ENCODE results near the gene TEX29. TPM values are rescaled to one million over a fixed set of nuclear protein-coding genes. Genes with fewer than 3 reads are reported as not detected.

Gene TEX29
- total RNA-seq, 1 experiment from 2014 or later, result not detected

DNA sequence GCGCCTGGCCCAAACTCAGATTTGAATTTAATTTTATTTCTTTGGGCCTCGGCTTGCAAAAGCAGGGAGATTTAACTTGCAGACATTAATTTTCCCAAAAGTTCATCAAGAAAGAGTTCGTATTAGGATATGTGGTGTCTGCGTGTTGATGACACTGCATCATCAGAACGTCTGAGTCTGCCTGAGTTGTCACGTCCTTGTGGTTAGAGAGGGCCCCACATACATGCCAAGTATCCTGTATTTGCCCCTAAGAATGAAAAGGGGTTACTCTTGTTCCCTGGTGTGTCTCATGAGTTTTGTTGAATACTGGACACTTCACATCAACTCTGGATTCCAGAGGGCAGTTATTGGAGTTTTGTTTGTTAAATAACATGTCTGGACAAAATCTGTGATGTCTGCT is 5.6 kb upstream of the TEX29 start:
- no peak overlapping the region for H3K27ac Mint-ChIP-seq (ENCODE audit: low read depth, unreplicated experiment)
- peaks cover 12% of the 10 kb centered on the region for H3K36me3 Mint-ChIP-seq (ENCODE audit: insufficient read depth, unreplicated experiment)
- TF ChIP-seq, protein P1, sequence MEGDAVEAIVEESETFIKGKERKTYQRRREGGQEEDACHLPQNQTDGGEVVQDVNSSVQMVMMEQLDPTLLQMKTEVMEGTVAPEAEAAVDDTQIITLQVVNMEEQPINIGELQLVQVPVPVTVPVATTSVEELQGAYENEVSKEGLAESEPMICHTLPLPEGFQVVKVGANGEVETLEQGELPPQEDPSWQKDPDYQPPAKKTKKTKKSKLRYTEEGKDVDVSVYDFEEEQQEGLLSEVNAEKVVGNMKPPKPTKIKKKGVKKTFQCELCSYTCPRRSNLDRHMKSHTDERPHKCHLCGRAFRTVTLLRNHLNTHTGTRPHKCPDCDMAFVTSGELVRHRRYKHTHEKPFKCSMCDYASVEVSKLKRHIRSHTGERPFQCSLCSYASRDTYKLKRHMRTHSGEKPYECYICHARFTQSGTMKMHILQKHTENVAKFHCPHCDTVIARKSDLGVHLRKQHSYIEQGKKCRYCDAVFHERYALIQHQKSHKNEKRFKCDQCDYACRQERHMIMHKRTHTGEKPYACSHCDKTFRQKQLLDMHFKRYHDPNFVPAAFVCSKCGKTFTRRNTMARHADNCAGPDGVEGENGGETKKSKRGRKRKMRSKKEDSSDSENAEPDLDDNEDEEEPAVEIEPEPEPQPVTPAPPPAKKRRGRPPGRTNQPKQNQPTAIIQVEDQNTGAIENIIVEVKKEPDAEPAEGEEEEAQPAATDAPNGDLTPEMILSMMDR (IDR thresholded peaks at IDR 0.05; ENCODE audit: unreplicated experiment), result no peak
- intact Hi-C loops (cut with micrococcal nuclease), result no loop called here
- no peak overlapping the region for H3K4me3 Mint-ChIP-seq (ENCODE audit: unreplicated experiment)
- H3K27me3 Mint-ChIP-seq (ENCODE audit: insufficient read depth, unreplicated experiment), result no peaks in the 10 kb centered on the region
- peaks cover 17% of the 10 kb centered on the region for H3K9me3 Mint-ChIP-seq (ENCODE audit: unreplicated experiment)
- DNase-seq (ENCODE audit: unreplicated experiment), result no peak
- ChIA-PET CTCF (no interaction called here), POLR2A (no interaction called here)
- no peaks in the 10 kb centered on the region for H3K4me1 Mint-ChIP-seq (ENCODE audit: insufficient read depth, unreplicated experiment)
- no TSS peak for BruUV-seq (replicated peaks)

DNA sequence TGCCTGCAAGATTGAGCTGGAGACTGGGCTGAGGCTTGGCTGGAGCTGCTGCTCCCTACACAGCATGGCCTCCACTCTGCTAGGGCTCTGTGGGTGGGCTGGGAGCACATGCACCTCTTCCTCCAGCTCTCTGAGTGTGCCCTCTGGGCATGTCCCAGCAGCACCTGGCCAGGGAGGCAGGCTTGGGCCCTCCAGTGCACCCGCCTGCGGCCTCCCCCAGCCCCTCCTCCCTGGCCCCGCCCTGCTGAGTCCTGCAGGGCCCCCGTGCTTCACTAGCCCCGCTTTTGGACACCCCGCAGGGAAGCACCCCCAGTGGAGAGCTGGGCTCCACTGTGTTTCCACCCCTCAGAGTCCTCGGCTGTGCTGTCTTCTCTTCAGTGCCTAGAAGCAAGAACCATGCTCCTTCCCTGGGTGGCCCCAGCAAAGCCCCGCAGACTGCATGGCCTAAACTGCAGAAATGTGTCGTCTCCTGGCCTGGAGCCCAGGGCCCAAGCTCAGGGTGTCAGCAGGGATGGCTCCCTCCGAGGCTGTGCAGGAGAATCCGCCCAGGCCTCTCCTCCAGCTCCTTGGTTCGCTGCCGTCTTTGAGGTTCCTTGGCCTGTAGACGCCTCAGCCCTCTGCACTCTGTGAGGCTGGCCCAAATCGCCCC is 5.0 kb upstream of the TEX29 start:
- H3K4me1 Mint-ChIP-seq (ENCODE audit: insufficient read depth, unreplicated experiment), result no peaks in the 10 kb centered on the region
- no peaks in the 10 kb centered on the region for H3K27me3 Mint-ChIP-seq (ENCODE audit: insufficient read depth, unreplicated experiment)
- DNase-seq (ENCODE audit: unreplicated experiment), result no peak
- H3K27ac Mint-ChIP-seq (ENCODE audit: low read depth, unreplicated experiment), result no peak overlapping the region
- peaks cover 12% of the 10 kb centered on the region for H3K36me3 Mint-ChIP-seq (ENCODE audit: insufficient read depth, unreplicated experiment)
- BruUV-seq (replicated peaks), result no TSS peak
- CTCF ChIA-PET, result no interaction called here
- TF ChIP-seq, protein P1 (IDR thresholded peaks at IDR 0.05; ENCODE audit: unreplicated experiment), result no peak
- intact Hi-C loops (cut with micrococcal nuclease), result no loop called here
- POLR2A ChIA-PET, result no interaction called here
- H3K4me3 Mint-ChIP-seq (ENCODE audit: unreplicated experiment), result no peak overlapping the region
- H3K9me3 Mint-ChIP-seq (ENCODE audit: unreplicated experiment), result peaks cover 11% of the 10 kb centered on the region

DNA sequence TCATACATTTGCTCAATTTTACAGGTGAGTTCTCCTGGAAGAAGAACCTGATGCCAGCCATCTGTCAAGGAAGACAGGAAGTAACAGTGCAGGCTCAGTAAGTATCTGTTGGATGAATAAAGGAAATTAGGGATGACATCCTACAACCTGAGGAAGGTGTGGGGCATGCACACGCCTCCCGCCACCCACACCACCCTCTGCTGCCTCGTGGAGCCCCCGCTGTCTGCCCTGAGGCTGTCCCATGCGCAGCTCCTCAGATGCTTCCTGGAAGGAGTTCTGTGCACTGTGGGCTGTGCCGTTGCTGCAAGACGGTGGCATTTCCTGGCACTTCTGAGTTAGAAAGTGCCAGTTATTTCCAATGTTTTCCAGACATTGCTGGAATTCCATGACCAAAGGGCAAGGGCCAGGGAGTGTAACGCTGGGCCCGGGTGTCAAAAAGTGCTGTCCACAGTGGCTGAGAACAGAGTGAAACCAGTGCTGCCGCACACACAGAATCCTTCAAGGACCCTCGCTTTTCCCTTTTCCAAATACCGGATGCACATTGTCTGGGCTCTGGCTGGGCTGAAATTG is 4.2 kb upstream of the TEX29 start:
- Mint-ChIP-seq H3K27ac (ENCODE audit: low read depth, unreplicated experiment) (no peak overlapping the region), H3K36me3 (ENCODE audit: insufficient read depth, unreplicated experiment) (peaks cover 6% of the 10 kb centered on the region), H3K27me3 (ENCODE audit: insufficient read depth, unreplicated experiment) (no peaks in the 10 kb centered on the region), H3K4me3 (ENCODE audit: unreplicated experiment) (no peak overlapping the region), H3K9me3 (ENCODE audit: unreplicated experiment) (peaks cover 3% of the 10 kb centered on the region), H3K4me1 (ENCODE audit: insufficient read depth, unreplicated experiment) (no peaks in the 10 kb centered on the region)
- ChIA-PET CTCF (no interaction called here), POLR2A (no interaction called here)
- BruUV-seq (replicated peaks), result no TSS peak
- intact Hi-C loops (cut with micrococcal nuclease), result no loop called here
- DNase-seq (ENCODE audit: unreplicated experiment), result no peak
- TF ChIP-seq, protein P1 (IDR thresholded peaks at IDR 0.05; ENCODE audit: unreplicated experiment), result no peak

DNA sequence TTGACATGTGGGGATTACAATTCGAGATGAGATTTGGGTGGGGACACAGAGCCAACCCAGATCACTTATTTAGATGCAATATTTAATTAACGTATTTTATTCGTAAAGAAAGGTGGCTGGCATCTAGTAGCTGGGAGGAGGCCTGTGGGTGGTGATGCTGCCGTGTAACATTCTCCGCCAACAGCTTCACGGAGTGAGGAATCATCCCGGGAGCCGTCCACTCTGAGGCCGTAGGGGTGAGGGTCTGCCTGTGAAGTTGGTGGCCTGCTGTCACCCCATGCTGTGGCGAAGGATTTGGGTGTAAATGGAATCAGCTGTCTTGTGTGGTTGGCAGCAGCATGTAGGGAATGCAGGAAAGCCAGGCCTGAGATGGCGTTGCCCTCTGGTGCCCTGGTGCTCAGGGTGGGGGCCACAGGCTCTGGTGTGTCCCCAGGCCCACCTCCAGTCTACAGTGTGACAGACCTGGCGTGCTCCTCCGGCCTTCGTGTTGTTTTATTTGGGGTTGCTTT is 3.3 kb upstream of the TEX29 start:
- Mint-ChIP-seq H3K4me1 (ENCODE audit: insufficient read depth, unreplicated experiment) (no peaks in the 10 kb centered on the region), H3K4me3 (ENCODE audit: unreplicated experiment) (no peak overlapping the region), H3K27ac (ENCODE audit: low read depth, unreplicated experiment) (no peak overlapping the region), H3K36me3 (ENCODE audit: insufficient read depth, unreplicated experiment) (peaks cover 3% of the 10 kb centered on the region), H3K27me3 (ENCODE audit: insufficient read depth, unreplicated experiment) (no peaks in the 10 kb centered on the region), H3K9me3 (ENCODE audit: unreplicated experiment) (no peaks in the 10 kb centered on the region)
- no TSS peak for BruUV-seq (replicated peaks)
- TF ChIP-seq, protein P1 (IDR thresholded peaks at IDR 0.05; ENCODE audit: unreplicated experiment), result no peak
- ChIA-PET CTCF (no interaction called here), POLR2A (no interaction called here)
- intact Hi-C loops (cut with micrococcal nuclease), result no loop called here
- DNase-seq (ENCODE audit: unreplicated experiment), result no peak

All from MCF 10A (cell line).